ENCODE measurements around the gene DARS2. TPM values are rescaled to one million over a fixed set of nuclear protein-coding genes. Genes with fewer than 3 reads are reported as not detected.

The DARS2 gene
- total and polyA plus RNA-seq, 11 donors: 5.5 to 25.1 (median 14.7) TPM

DNA sequence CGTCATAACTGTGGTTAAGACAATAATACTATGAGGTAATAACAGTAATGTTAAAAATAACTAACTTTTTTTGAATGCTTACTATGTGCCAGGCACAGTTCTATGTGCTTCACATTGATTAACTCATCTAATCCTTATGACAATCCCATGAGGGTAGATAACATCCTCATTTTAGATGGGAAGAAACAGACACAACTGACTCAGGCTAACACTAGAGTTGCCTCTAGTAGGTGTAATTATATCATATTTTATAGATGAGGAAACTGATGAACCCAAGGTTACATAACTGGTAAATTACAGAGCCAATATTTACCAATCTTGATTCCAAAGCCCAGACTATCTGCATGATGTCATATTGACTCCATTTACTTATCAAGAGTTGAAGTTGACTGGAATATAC is 69.1 kb downstream of the DARS2 start:
- H3K27me3 ChIP-seq: no peaks in the 10 kb centered on the region
- no peak overlapping the region for H3K4me3 ChIP-seq
- no peak for ATAC-seq
- 84 to 96% (median 91%) methylated on average over 1 of the region's 1 CpG for WGBS, 4 donors
- DNase-seq: no peak
- H3K9me3 ChIP-seq: no peaks in the 10 kb centered on the region
- H3K36me3 ChIP-seq: peaks cover 0 to 27% (median 14%) of the 10 kb centered on the region in 9 donors
- no peak overlapping the region for H3K27ac ChIP-seq
- intact Hi-C loops (cut with DNase I): no loop called here
- H3K4me1 ChIP-seq: peaks cover 0 to 2% (median 0%) of the 10 kb centered on the region in 12 donors
- no peak for TF ChIP-seq CTCF (IDR thresholded peaks at IDR 0.05)
- TF ChIP-seq POLR2A (IDR thresholded peaks at IDR 0.05): no peak

- Histone ChIP-seq H3K4me1 (peaks cover 0 to 2% (median 0%) of the 10 kb centered on the region in 12 donors), H3K27ac (no peak overlapping the region), H3K9me3 (no peaks in the 10 kb centered on the region), H3K36me3 (peaks cover 0 to 26% (median 12%) of the 10 kb centered on the region in 9 donors), H3K4me3 (no peak overlapping the region), H3K27me3 (no peaks in the 10 kb centered on the region)
- intact Hi-C loops (cut with DNase I): no loop called here
- no peak for ATAC-seq
- DNase-seq: no peak
- WGBS, 4 donors: 76 to 99% (median 85%) methylated on average over 2 to 3 of the region's 3 CpGs
- TF ChIP-seq POLR2A (IDR thresholded peaks at IDR 0.05) (no peak), CTCF (IDR thresholded peaks at IDR 0.05) (no peak)
These were observed 69.7 kb downstream of the DARS2 start for GRCh38 chr1:173894189-173894588.

- DNase-seq (no peak), ATAC-seq (no peak)
- TF ChIP-seq POLR2A (IDR thresholded peaks at IDR 0.05): no peak
- no peak for TF ChIP-seq CTCF (IDR thresholded peaks at IDR 0.05)
- peaks cover 0 to 7% (median 0%) of the 10 kb centered on the region in 9 donors for H3K36me3 ChIP-seq
- H3K4me1 ChIP-seq: peaks cover 0 to 6% (median 0%) of the 10 kb centered on the region in 12 donors
- 56 to 64% (median 61%) methylated on average over 2 of the region's 2 CpGs for WGBS, 4 donors
- no peak overlapping the region for H3K4me3 ChIP-seq
- no peaks in the 10 kb centered on the region for H3K27me3 ChIP-seq
- H3K9me3 ChIP-seq: no peaks in the 10 kb centered on the region
- intact Hi-C loops (cut with DNase I): no loop called here
- no peak overlapping the region for H3K27ac ChIP-seq
These were observed 76.0 kb downstream of the DARS2 start for GRCh38 chr1:173900427-173900826.

DNA sequence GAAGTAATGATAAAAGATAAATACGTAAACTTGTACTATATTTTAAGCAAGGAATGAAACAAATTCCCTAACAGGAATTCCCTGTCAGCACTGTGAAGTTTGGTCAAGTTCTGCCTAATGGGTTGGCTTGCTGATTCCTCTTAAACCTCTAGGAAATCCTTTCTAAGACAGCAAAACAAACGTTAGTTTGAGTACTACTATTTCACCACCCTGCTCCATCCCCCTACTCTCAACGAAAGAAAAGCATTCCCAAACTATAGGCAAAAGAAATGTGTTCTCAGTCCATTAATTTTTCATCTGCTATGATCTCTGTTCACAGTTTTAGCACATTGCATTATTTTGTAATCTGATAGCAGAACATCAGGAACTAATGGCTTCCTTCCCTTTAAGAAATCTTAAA is 76.5 kb downstream of the DARS2 start:
- WGBS, 4 donors: 62 to 80% (median 67%) methylated on average over 3 of the region's 3 CpGs

More for the DNA sequence above, 76.5 kb downstream of the DARS2 start:
- H3K9me3 ChIP-seq: no peaks in the 10 kb centered on the region
- no peaks in the 10 kb centered on the region for H3K27me3 ChIP-seq
- intact Hi-C loops (cut with DNase I): no loop called here
- H3K36me3 ChIP-seq: peaks cover 0 to under 1% (median 0%) of the 10 kb centered on the region in 9 donors
- no peak for DNase-seq
- TF ChIP-seq POLR2A (IDR thresholded peaks at IDR 0.05) (no peak), CTCF (IDR thresholded peaks at IDR 0.05) (no peak)
- no peak for ATAC-seq
- peaks cover 0 to 6% (median 0%) of the 10 kb centered on the region in 12 donors for H3K4me1 ChIP-seq
- no peak overlapping the region for H3K4me3 ChIP-seq
- H3K27ac ChIP-seq: no peak overlapping the region
